IMR-90 (cell line): ENCODE data around the gene KIF16B. TPM values are rescaled to one million over a fixed set of nuclear protein-coding genes. Genes with fewer than 3 reads are reported as not detected.

Experiments used
- ATAC-seq: fragments of 200-7000 bp; cut with Tn5 transposase; 2 replicates; pipeline ENCODE4 v1.9.1; 2020; ENCODE audit warnings: low read depth, mild to moderate bottlenecking, moderate library complexity
- BruUV-seq: library from RNA; stranded (reverse); fragments of 400-500 nt; replicated peaks from 2 replicates; lab custom pipeline; 2021; lab: Mats Ljungman, UMichigan
- CTCF ChIA-PET: fragments of 300-600 bp; formaldehyde crosslinking; extraction: SDS; loops from one replicate; lab custom pipeline; 2021; ENCODE audit warnings: antibody characterized with exemption; lab: Yijun Ruan, JAX
- POLR2A ChIA-PET: fragments of 300-600 bp; sonication (Branson Sonifier 250); formaldehyde crosslinking; loops from one replicate; lab custom pipeline; 2022; ENCODE audit warnings: antibody characterized with exemption; ENCODE audit not compliant: unreplicated experiment; lab: Charles Lee
- DNase-seq: peaks from one replicate; pipeline ENCODE4 v3.0.0; 2013
- H2AFZ ChIP-seq: replicated peaks from 2 replicates; pipeline ENCODE3; 2013; ENCODE audit warnings: low read length, mild to moderate bottlenecking; ENCODE audit not compliant: poor library complexity
- H2AK5ac ChIP-seq: 2 replicates; pipeline ENCODE4 v1.6.1; 2013; ENCODE audit warnings: low read depth, low read length, inconsistent platforms
- H2AK9ac ChIP-seq: replicated peaks from 2 replicates; pipeline ENCODE3; 2013; ENCODE audit warnings: mild to moderate bottlenecking, low read depth, low read length, moderate library complexity; ENCODE audit not compliant: poor library complexity
- H2BK120ac ChIP-seq: 2 replicates; pipeline ENCODE4 v1.6.1; 2013; ENCODE audit warnings: low read depth, low read length, inconsistent platforms
- H2BK15ac ChIP-seq: 3 replicates; pipeline ENCODE4 v1.6.1; 2013; ENCODE audit warnings: low read depth, low read length, inconsistent platforms
- H2BK20ac ChIP-seq: 2 replicates; pipeline ENCODE4 v1.6.1; 2013; ENCODE audit warnings: low read depth, mild to moderate bottlenecking, inconsistent platforms, low read length, moderate library complexity
- H2BK5ac ChIP-seq: 2 replicates; pipeline ENCODE4 v1.6.1; 2013; ENCODE audit warnings: mild to moderate bottlenecking, low read depth, low read length, inconsistent platforms; ENCODE audit not compliant: poor library complexity, severe bottlenecking
- H3K14ac ChIP-seq: replicated peaks from 2 replicates; pipeline ENCODE4 v1.6.1; 2013; ENCODE audit warnings: low read depth, low read length, inconsistent platforms
- H3K18ac ChIP-seq: 2 replicates; pipeline ENCODE4 v1.6.1; 2013; ENCODE audit warnings: low read depth, low read length, control low read depth
- H3K23ac ChIP-seq: 2 replicates; pipeline ENCODE4 v1.6.1; 2013; ENCODE audit warnings: low read depth, low read length, inconsistent platforms
- H3K27ac ChIP-seq: 2 replicates; pipeline ENCODE4 v1.5.1; 2013; ENCODE audit warnings: mild to moderate bottlenecking, control low read depth, low read length; ENCODE audit not compliant: insufficient read depth
- H3K27me3 ChIP-seq: 2 replicates; pipeline ENCODE4 v1.6.1; 2013; ENCODE audit warnings: low read length; ENCODE audit not compliant: control insufficient read depth, insufficient read depth
- H3K36me3 ChIP-seq: 2 replicates; pipeline ENCODE4 v1.6.1; 2013; ENCODE audit warnings: low read length, mixed read lengths; ENCODE audit not compliant: control insufficient read depth, insufficient read depth
- H3K4ac ChIP-seq: 2 replicates; pipeline ENCODE4 v1.6.1; 2013; ENCODE audit warnings: low read depth, low read length, inconsistent platforms
- H3K4me1 ChIP-seq: 2 replicates; pipeline ENCODE4 v1.6.1; 2013; ENCODE audit warnings: low read length, mixed read lengths; ENCODE audit not compliant: control insufficient read depth, insufficient read depth
- H3K4me2 ChIP-seq: 2 replicates; pipeline ENCODE4 v1.6.1; 2013; ENCODE audit warnings: low read depth, mild to moderate bottlenecking, control low read depth, low read length, moderate library complexity
- H3K4me3 ChIP-seq: 2 replicates; pipeline ENCODE4 v1.5.1; 2013; ENCODE audit warnings: low read depth, mild to moderate bottlenecking, control low read depth, low read length, moderate library complexity; ENCODE audit not compliant: insufficient read depth
- H3K56ac ChIP-seq: 2 replicates; pipeline ENCODE4 v1.6.1; 2013; ENCODE audit warnings: low read length, inconsistent platforms; ENCODE audit not compliant: insufficient read depth; ENCODE audit errors: extremely low read depth
- H3K79me1 ChIP-seq, 2 experiments: 2 replicates each; pipeline ENCODE4 v1.6.1; 2013; ENCODE audit warnings: low read length in 2 of 2, inconsistent platforms in 1 of 2, low read depth in 1 of 2
- H3K9ac ChIP-seq: 2 replicates; pipeline ENCODE4 v1.6.1; 2013; ENCODE audit warnings: low read depth, low read length, control low read depth
- H3K9me1 ChIP-seq: 2 replicates; pipeline ENCODE4 v1.6.1; 2013; ENCODE audit warnings: low read length, inconsistent platforms; ENCODE audit not compliant: insufficient read depth
- H3K9me3 ChIP-seq: 2 replicates; pipeline ENCODE4 v1.6.1; 2013; ENCODE audit warnings: low read length; ENCODE audit not compliant: control insufficient read depth, insufficient read depth
- H4K20me1 ChIP-seq: 2 replicates; pipeline ENCODE4 v1.6.1; 2013; ENCODE audit warnings: low read length, inconsistent platforms; ENCODE audit not compliant: insufficient read depth
- H4K5ac ChIP-seq: 2 replicates; pipeline ENCODE4 v1.6.1; 2013; ENCODE audit warnings: mild to moderate bottlenecking, low read depth, low read length, control low read depth
- H4K8ac ChIP-seq, 2 experiments: 2 replicates each; pipeline ENCODE4 v1.6.1; 2013; ENCODE audit warnings: low read depth in 2 of 2, low read length in 2 of 2, control low read depth in 1 of 2, inconsistent platforms in 1 of 2
- H4K91ac ChIP-seq: 2 replicates; pipeline ENCODE4 v1.6.1; 2013; ENCODE audit warnings: low read depth, low read length, inconsistent platforms; ENCODE audit not compliant: insufficient read depth
- CEBPB ChIP-seq: IDR thresholded peaks from 2 replicates; pipeline ENCODE4 v1.6.1; 2012; ENCODE audit warnings: low read depth, low read length, improper control_type of control experiment
- MAFK ChIP-seq: IDR thresholded peaks from 2 replicates; pipeline ENCODE4 v1.6.1; 2012; ENCODE audit warnings: low read depth, low read length, improper control_type of control experiment
- MAZ ChIP-seq: IDR thresholded peaks from 2 replicates; pipeline ENCODE4 v1.6.1; 2012; ENCODE audit warnings: low read depth, mild to moderate bottlenecking, low read length, improper control_type of control experiment, moderate library complexity, borderline replicate concordance
- WGBS, 2 experiments: methylation state at CpG; one replicate each; pipeline versions ENCODE4 v1.1.5 to v1.1.7; 2013; ENCODE audit warnings: missing lambda C conversion rate in 2 of 2; ENCODE audit not compliant: insufficient read length in 1 of 2; ENCODE audit errors: extremely low coverage in 2 of 2; 5-methylcytosine and 5-hydroxymethylcytosine counted together
- dilution Hi-C: fragments of 300-500 bp; cut with HindIII; formaldehyde crosslinking; loops from one replicate; pipeline ENCODE4 v1.14.3; 2018; ENCODE audit warnings: low sequenced_read_pairs; ENCODE audit not compliant: unreplicated experiment
- in situ Hi-C: fragments of 300-500 bp; cut with MboI; formaldehyde crosslinking; loops from 3 replicates; pipeline ENCODE4 v1.14.3; 2019; ENCODE audit warnings: low sequenced_read_pairs, inconsistent platforms, mixed read lengths
- intact Hi-C: fragments of 100-400 bp; cut with micrococcal nuclease; formaldehyde crosslinking; loops from 2 replicates; pipeline ENCODE4 v1.10.0; 2022
- polyA plus RNA-seq, 3 experiments: library from polyadenylated mRNA; depleted of rRNA; stranded (reverse); fragments of >200 nt; gene quantifications; 2 replicates each; pipeline ENCODE4 v1.2.3, GENCODE V29; 2012; ENCODE audit warnings: low replicate concordance in 1 of 3
- total RNA-seq: library from RNA; depleted of rRNA; stranded (reverse); fragments of >200 nt; gene quantifications from 2 replicates; pipeline ENCODE4 v1.2.3, GENCODE V29; 2012

Gene KIF16B
- total and polyA plus RNA-seq, 2 of the 4 experiments (the other 2 are of a cell fraction): 4.7 to 10.0 TPM

DNA sequence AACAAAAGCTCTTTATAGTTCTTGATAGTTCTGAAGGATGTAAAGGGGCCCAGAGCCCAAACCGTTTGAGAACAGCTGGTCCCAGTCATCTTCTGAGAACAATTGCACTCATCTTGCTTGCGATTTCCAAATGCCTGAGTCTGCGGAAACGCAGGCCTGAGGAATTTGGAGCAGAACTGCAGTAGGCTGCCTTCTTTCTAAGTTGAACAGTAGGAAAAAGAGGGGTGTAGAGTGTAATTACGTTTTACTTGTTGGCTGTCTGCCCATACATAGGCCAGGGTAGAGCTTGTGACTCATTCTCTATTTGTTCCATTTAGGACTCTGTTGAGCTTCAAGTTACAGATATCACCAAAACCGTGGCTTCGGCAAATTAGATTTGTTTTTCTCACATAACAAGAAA is 42.0 kb upstream of the KIF16B start:
- Histone ChIP-seq H3K36me3 (no peaks in the 10 kb centered on the region), H3K9me3 (no peaks in the 10 kb centered on the region), H3K56ac (no peak overlapping the region), H4K8ac (no peak overlapping the region), H2BK5ac (no peak overlapping the region), H4K5ac (no peak overlapping the region), H3K4me1 (peaks cover 11% of the 10 kb centered on the region; the same call in 1 of the 2 replicates), H4K20me1 (no peaks in the 10 kb centered on the region), H3K4me3 (no peak overlapping the region), H2AK5ac (no peak overlapping the region), H4K91ac (no peak overlapping the region), H2AFZ (no peak overlapping the region), H3K23ac (no peak overlapping the region), H3K27ac (no peak overlapping the region), H3K18ac (no peak overlapping the region), H3K14ac (no peak overlapping the region), H2BK15ac (no peak overlapping the region), H2AK9ac (no peak overlapping the region), H3K9me1 (no peaks in the 10 kb centered on the region), H3K4ac (no peak overlapping the region), H2BK120ac (no peak overlapping the region), H3K27me3 (peaks cover 2% of the 10 kb centered on the region; the same call in 1 of the 2 replicates), H3K79me1 (no peaks in the 10 kb centered on the region), H2BK20ac (no peak overlapping the region), H3K9ac (no peak overlapping the region), H3K4me2 (no peak overlapping the region; the same call in 1 of the 2 replicates)
- ChIA-PET POLR2A (no interaction called here), CTCF (no interaction called here)
- 0% methylated on average over 1 of the region's 7 CpGs; no CpG with 5 or more reads in 1 of the 2 experiments for WGBS, 2 experiments
- intact Hi-C loops (loop anchor here (5.0 kb wide), 1 partner anchor 33 kb away; no protein-coding TSS in a partner anchor), in situ Hi-C loops (no loop called here), dilution Hi-C loops (no loop called here)
- DNase-seq: peak; percentile 92
- no TSS peak for BruUV-seq
- TF ChIP-seq CEBPB (peak; percentile 22; the same call in 1 of the 2 replicates), MAZ (no peak), MAFK (peak; percentile 15; the same call in 1 of the 2 replicates)
- ATAC-seq: peak; percentile 94
